Dermis blood vessel endothelial cell (primary cell): ENCODE results near the gene SSC5D. TPM values are rescaled to one million over a fixed set of nuclear protein-coding genes. Genes with fewer than 3 reads are reported as not detected.

Experiments
- DNase-seq: peaks from one replicate; pipeline ENCODE4 v3.0.0; 2010
- total RNA-seq: library from RNA; depleted of rRNA; stranded (reverse); fragments of >200 nt; gene quantifications from 2 replicates; pipeline ENCODE4 v1.2.3, GENCODE V29; 2014

The SSC5D gene
- total RNA-seq, 1 donor from 2014 or later, result 0.51 TPM

- no peak for DNase-seq
Measured at GRCh38 chr19:55567708-55568328, 79.6 kb downstream of the SSC5D start.

Other genes starting within 250 kb of the SSC5D start
- 23.8 and 54.5 TPM in 2 replicates for gene PPP6R1, start 229.4 kb upstream of the SSC5D start, total RNA-seq
- gene HSPBP1, start 208.3 kb upstream of the SSC5D start, total RNA-seq, result 23.5 and 41.4 TPM in 2 replicates
- gene BRSK1, start 204.4 kb upstream of the SSC5D start, total RNA-seq, result 0.79 and 2.2 TPM in 2 replicates
- not detected in 2 replicates for gene TMEM150B, start 163.1 kb upstream of the SSC5D start, total RNA-seq
- 6.1 and 6.7 TPM in 2 replicates for gene KMT5C, start 148.6 kb upstream of the SSC5D start, total RNA-seq
- not detected in 2 replicates for gene COX6B2, start 133.7 kb upstream of the SSC5D start, total RNA-seq
- gene GARIN5B, start 125.2 kb upstream of the SSC5D start, total RNA-seq, result not detected in 2 replicates
- 0.17 TPM in 1 of 2 replicates, not detected in the other for gene IL11, start 118.0 kb upstream of the SSC5D start, total RNA-seq
- gene TMEM190, start 111.6 kb upstream of the SSC5D start, total RNA-seq, result not detected in 2 replicates
- 0.34 and 1.0 TPM in 2 replicates for gene TMEM238, start 104.1 kb upstream of the SSC5D start, total RNA-seq
- 257 and 280 TPM in 2 replicates for gene RPL28, start 102.5 kb upstream of the SSC5D start, total RNA-seq
- gene UBE2S, start 80.6 kb upstream of the SSC5D start, total RNA-seq, result 47.8 and 96.0 TPM in 2 replicates
- not detected in 2 replicates for gene SHISA7, start 45.1 kb upstream of the SSC5D start, total RNA-seq
- gene ISOC2, start 26.8 kb upstream of the SSC5D start, total RNA-seq, result 56.2 and 76.5 TPM in 2 replicates
- gene C19orf85, start 23.7 kb upstream of the SSC5D start, total RNA-seq, result not detected in 2 replicates
- gene ZNF628, start 11.8 kb upstream of the SSC5D start, total RNA-seq, result 1.4 and 3.3 TPM in 2 replicates
- 8.7 and 14.5 TPM in 2 replicates for gene NAT14, start 3.2 kb upstream of the SSC5D start, total RNA-seq
- gene SBK2, start 48.7 kb downstream of the SSC5D start, total RNA-seq, result not detected in 2 replicates
- gene SBK3, start 57.1 kb downstream of the SSC5D start, total RNA-seq, result 0.17 and 0.74 TPM in 2 replicates
- 3.2 and 6.7 TPM in 2 replicates for gene ZNF579, start 92.4 kb downstream of the SSC5D start, total RNA-seq
- 3.9 and 4.9 TPM in 2 replicates for gene FIZ1, start 111.1 kb downstream of the SSC5D start, total RNA-seq
- gene ZNF524, start 111.9 kb downstream of the SSC5D start, total RNA-seq, result 12.3 and 14.8 TPM in 2 replicates
- 1.4 and 2.6 TPM in 2 replicates for gene ZNF865, start 117.2 kb downstream of the SSC5D start, total RNA-seq
- gene ZNF784, start 136.1 kb downstream of the SSC5D start, total RNA-seq, result 3.9 and 5.3 TPM in 2 replicates
- gene ZNF580, start 152.6 kb downstream of the SSC5D start, total RNA-seq, result 2.0 and 3.6 TPM in 2 replicates
- gene ZNF581, start 155.2 kb downstream of the SSC5D start, total RNA-seq, result 16.3 and 20.8 TPM in 2 replicates
- gene CCDC106, start 159.8 kb downstream of the SSC5D start, total RNA-seq, result 7.8 and 13.9 TPM in 2 replicates
- 84.1 and 172 TPM in 2 replicates for gene U2AF2, start 166.6 kb downstream of the SSC5D start, total RNA-seq
- 71.6 and 243 TPM in 2 replicates for gene EPN1, start 186.8 kb downstream of the SSC5D start, total RNA-seq
- gene NLRP9, start 250.0 kb downstream of the SSC5D start, total RNA-seq, result not detected in 2 replicates